ENCODE data around the gene MAP2K5.

GRCh38 chr15:67556976-67557570, 14.6 kb downstream of the MAP2K5 start:
- TF ChIP-seq CTCF (IDR thresholded peaks at IDR 0.05; ENCODE audit: low read length) = no peak
- no peak for TF ChIP-seq EZH2 (optimal IDR thresholded peaks at IDR 0.05; ENCODE audit: low read depth, low read length)

All from MM.1S (cell line).